HUDEP-2 (cell line): Measurements from ENCODE around the gene ITPRIPL2.
A peak's percentile ranks its signal among the peaks of the same experiment; 100 is the strongest.

ENCODE experiments used
- DNase-seq, 76 experiments: peaks; one replicate each; lab custom pipeline; 2025; ENCODE audit not compliant: unreplicated experiment in 76 of 76; lab: John Stamatoyannopoulos, UW

Gene ITPRIPL2

DNA sequence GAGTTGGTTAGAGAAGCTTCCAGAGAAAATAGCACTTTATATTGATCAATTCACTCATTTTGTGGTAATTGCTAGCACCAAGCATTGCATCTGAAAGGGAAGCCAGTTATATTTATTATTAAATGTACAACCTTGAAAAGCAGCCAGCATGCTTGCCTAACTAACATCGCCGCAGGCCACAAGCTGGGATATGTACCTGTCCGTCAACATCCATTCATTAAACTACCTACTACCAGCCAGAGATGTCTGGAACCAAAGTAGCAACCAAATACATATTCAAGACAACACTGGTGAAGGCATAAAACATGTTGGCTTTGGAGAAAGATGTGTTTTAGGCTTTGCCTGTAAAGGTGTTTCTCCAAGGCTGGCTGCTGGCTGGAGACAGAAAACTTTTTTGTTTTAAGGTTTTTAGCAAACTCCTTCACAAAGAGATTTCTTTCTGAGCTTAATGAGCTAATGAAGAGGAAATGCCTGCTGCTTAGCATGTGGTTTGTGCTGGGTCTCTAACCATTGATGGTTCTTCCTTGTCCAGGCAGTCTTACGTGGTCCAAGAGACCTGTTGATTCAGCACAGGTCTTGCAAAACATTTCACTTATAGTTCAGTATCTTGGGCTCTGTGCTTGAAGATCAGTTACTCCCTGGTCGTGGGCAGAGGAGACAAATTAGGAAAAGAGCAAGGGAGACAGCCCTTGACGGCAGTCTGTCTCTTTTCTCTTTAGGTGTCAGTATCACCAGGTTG lies 3.1 kb downstream of the ITPRIPL2 start:
- no peak for DNase-seq

DNA sequence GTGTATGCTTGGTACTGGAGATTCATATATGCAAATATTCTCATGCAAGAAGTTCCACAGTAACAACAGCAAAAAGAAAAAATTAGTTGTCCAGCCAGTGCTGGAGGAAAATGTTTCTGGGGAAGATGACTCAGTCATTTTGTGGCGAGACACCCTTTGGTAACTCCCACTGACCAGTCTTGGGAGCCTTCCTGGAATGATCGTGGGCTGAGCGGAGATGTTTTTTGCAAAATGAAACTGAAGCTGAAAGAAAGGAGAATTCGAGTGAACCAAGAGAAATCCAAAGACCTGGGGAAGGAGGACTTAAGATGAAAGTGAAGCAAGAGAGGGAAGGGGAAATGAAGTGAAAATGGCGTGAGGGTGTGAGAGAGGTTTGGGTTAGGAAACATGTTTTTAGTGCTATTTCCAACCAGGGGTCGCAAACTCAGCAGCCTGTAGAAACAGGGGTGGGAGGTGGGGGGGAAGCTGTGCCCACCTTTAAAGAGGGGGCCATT lies 5.2 kb downstream of the ITPRIPL2 start:
- peak in 17 of 76 experiments; percentile 2 to 46 (median 14) for DNase-seq

- peak in 2 of 76 experiments; percentile 11 to 25 for DNase-seq
Observed at GRCh38 chr16:19119564-19119963, 5.8 kb downstream of the ITPRIPL2 start.

- no peak for DNase-seq
Observed at GRCh38 chr16:19123535-19124178, 9.9 kb downstream of the ITPRIPL2 start.

- no peak for DNase-seq
Observed at GRCh38 chr16:19126300-19126699, 12.5 kb downstream of the ITPRIPL2 start.

GRCh38 chr16:19127205-19127604 lies 13.4 kb downstream of the ITPRIPL2 start:
- DNase-seq, result no peak

GRCh38 chr16:19127674-19128131 lies 13.9 kb downstream of the ITPRIPL2 start:
- DNase-seq, result no peak

DNA sequence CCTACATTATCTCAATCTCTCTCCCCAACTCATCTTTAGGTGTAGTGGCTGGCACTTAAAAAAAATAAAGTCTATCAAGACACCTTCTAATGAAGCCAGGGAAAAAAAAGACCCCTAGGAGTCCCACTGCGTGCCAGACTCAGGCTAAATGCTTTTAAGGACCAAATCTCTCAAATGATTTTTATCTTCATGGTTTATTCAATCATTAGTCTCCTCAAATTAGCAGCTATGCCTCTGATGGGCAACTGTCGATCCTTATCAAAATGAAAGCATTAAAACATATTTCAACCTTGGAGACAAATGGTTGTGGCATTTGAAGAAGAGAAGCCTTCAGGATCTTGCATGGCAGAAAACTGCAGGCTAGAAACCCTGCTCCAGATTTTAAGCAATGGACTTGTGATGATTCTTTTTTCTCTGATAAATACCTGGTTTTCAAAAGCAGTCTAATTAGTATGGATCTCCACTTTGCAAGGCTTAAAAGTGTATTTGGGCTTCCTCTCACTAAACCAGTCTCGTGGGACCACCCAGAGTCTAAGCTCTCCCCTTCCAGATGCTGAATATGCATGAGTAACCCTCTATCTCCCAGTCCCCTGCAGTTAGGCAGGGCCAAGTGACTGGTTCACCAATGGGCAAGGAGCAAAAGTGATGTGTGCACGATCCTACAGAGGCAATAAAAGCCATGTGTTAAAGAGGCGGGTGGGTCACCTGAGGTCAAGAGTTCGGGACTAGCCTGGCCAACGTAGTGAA lies 14.9 kb downstream of the ITPRIPL2 start:
- DNase-seq, result no peak

GRCh38 chr16:19130385-19130784 lies 16.6 kb downstream of the ITPRIPL2 start:
- DNase-seq, result no peak

DNA sequence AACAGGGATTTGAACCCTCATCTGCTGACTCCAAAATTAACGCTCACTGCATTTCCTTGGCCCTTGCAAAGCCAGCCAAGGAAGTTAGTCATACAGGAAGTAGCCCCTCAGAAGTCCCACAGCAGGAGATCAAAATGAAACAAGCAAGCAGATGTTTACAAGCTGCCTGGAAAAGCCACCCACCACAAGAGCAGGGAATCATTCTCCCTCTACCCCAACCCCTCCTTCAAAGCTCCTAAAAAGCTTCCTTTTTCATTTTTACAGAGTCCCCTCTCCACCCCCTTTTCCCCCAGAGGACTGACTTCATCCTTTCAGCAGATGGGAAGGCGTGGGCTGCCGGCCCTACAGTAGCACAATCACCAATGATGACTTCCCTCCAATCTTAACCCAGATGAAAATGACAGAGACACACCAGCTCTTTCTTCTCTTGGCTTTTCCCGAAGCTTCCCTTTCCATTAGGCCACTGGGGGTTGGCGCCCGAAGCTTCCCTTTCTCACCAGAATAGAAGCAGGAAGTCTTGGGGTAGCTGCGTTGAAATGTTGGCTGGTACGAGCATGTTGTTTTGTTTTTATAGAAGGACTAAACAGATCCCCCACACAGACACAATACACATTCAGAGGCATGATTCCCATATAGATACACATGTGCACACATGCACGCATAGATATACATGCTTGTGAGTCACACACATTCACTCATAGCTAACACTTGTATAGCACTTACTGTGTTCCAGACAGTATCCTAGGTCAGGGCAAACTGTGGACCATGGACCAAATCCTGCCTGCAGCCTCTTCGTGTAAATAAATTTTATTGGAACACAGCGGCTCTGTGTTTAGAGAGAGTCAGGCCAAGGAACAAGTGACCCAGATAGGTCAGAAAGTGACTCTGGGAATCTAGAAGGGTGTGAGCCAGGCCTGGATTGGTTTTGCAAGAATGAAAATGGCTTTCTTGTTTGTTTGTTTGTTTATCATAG lies 17.4 kb downstream of the ITPRIPL2 start:
- DNase-seq, result no peak

DNA sequence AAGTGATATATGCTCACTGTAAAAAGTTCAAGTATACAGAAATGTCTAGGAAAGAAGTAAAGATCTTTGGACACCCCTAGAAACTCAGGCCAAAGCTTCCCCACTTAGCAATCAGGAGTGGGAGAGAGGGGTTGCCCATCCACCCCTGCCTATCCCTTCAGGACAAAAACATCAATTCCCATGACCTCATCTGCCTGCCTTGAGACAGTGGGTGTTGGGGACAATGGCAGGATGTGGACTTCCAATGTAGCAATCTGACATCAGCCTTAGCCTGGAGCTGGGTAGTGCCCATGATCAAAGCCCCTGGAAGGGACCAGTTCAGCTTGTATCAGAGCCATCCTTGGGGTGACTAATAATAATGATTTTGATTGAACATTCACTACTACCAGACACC lies 18.1 kb downstream of the ITPRIPL2 start:
- DNase-seq, result no peak

DNA sequence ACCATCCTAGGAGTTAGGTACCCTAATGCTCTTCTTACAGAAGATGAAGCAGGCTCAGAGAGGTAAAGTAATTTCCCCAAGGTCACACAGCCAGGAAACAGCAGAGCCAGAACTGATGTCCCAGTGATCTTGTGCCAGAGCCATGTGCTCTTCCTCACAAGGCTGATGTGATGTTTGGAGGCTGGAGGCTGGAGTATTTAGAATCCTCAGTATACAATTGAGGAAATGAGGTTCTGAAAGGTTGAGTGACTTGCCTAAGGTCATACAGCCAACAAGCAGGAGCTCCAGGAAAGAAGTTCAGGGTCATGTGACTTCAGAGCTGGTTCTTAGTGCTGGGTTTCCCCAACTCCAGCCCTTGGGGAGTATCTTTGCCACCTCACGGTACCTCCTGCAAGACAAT lies 18.5 kb downstream of the ITPRIPL2 start:
- no peak for DNase-seq

- DNase-seq, result no peak
Observed at GRCh38 chr16:19132898-19133297, 19.1 kb downstream of the ITPRIPL2 start.

- DNase-seq, result no peak
Observed at GRCh38 chr16:19133600-19133999, 19.8 kb downstream of the ITPRIPL2 start.

GRCh38 chr16:19135201-19135842 lies 21.6 kb downstream of the ITPRIPL2 start:
- DNase-seq, result no peak

DNA sequence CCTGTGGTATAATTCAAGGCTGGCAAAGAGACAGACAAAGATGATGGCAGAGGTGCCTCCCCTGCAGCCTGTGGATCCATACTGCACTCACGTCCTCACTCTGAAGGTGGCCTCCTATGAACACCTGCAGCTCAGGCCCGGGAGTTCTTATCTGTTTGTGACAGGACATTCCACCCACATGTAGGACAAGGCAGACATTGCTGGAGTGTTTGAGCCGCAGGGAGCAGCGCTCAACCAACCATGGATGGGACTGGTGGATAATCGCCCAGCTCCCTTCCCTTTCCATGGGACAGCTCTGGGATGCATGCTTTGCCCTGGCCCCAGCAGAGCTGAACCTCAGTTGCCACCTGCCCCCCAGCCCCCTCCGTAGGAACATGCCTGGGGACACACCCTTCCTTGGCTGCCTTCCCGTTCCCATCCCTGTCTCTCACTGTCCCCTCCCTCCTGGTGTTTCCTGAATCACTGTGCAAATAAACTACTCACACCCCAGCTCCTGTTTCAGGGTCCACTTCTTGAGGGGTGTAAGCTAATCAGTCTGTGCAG lies 22.2 kb downstream of the ITPRIPL2 start:
- DNase-seq, result no peak

DNA sequence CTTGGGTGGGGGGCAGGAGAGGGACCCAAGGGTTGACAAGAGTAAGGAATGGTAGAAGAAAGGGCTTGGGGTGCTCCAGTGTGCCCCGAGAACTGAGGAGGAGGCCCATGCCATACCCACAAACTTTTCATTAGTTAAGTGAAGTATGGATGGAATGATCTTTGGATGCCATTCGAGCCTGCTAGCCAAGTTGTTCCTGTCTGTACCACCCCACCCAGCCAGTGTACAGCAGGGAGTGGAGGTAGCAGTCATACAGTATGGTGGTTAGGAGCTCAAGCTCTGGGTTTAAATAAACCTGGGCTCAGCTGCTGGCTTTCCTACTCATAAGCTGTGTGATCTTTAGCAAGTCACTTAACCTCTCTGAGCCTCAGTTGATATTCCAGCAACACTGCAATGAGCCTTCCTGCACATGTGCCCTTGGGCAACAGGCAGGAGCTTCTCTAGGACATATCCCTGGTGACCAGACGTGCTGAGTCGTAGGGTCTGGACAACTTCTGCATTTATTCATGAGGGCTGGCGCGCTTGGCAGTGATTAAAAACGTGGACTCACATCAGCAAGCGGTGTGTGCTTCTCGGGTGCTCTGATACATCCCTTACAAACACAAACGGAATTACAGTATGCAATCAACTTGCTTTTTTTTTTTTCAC lies 22.9 kb downstream of the ITPRIPL2 start:
- DNase-seq, result no peak

- no peak for DNase-seq
Observed at GRCh38 chr16:19137201-19138128, 23.7 kb downstream of the ITPRIPL2 start.
